Measurements from ENCODE around the gene CYTH1.

Gene CYTH1

GRCh38 chr17:78696016-78696982 lies 85.8 kb downstream of the CYTH1 start:
- Histone ChIP-seq H3K9ac (ENCODE audit: low read depth, low read length) (no peak overlapping the region), H2AFZ (ENCODE audit: low read depth, low read length) (no peak overlapping the region), H3K4me2 (ENCODE audit: insufficient read depth, low read length) (no peak overlapping the region), H3K4me3 (ENCODE audit: low read depth in 1 of 2, low read length in 2 of 2) (no peak overlapping the region), H3K4me1 (ENCODE audit: insufficient read depth, low read length) (no peaks in the 10 kb centered on the region), H3K36me3 (ENCODE audit: insufficient read depth, low read length) (peaks cover 19% of the 10 kb centered on the region), H4K20me1 (ENCODE audit: insufficient read depth, low read length) (no peaks in the 10 kb centered on the region), H3K79me2 (ENCODE audit: insufficient read depth, low read length) (no peaks in the 10 kb centered on the region), H3K9me3 (ENCODE audit: insufficient read depth, low read length, severe bottlenecking) (no peaks in the 10 kb centered on the region), H3K27ac (ENCODE audit: low read length) (no peak overlapping the region), H3K27me3 (ENCODE audit: insufficient read depth, low read length, poor library complexity) (no peaks in the 10 kb centered on the region)
- TF ChIP-seq EZH2 (IDR thresholded peaks at IDR 0.05; ENCODE audit: borderline replicate concordance, low read depth, low read length, severe bottlenecking) (no peak), CTCF (IDR thresholded peaks at IDR 0.05; ENCODE audit: borderline replicate concordance, extremely low read depth, low read length, poor library complexity, severe bottlenecking) (no peak)
- ATAC-seq (ENCODE audit: insufficient read depth, low read depth) (no peak), DNase-seq (no peak)

- no peak overlapping the region for H3K27ac ChIP-seq (ENCODE audit: low read length)
- TF ChIP-seq EZH2 (IDR thresholded peaks at IDR 0.05; ENCODE audit: borderline replicate concordance, low read depth, low read length, severe bottlenecking), result no peak
- TF ChIP-seq CTCF (IDR thresholded peaks at IDR 0.05; ENCODE audit: borderline replicate concordance, extremely low read depth, low read length, poor library complexity, severe bottlenecking), result no peak
- H3K79me2 ChIP-seq (ENCODE audit: insufficient read depth, low read length), result no peaks in the 10 kb centered on the region
- no peak for DNase-seq
- H3K9me3 ChIP-seq (ENCODE audit: insufficient read depth, low read length, severe bottlenecking), result no peaks in the 10 kb centered on the region
- no peak overlapping the region for H3K4me2 ChIP-seq (ENCODE audit: insufficient read depth, low read length)
- H4K20me1 ChIP-seq (ENCODE audit: insufficient read depth, low read length), result no peaks in the 10 kb centered on the region
- no peak overlapping the region for H2AFZ ChIP-seq (ENCODE audit: low read depth, low read length)
- ATAC-seq (ENCODE audit: insufficient read depth, low read depth), result no peak
- H3K4me3 ChIP-seq (ENCODE audit: low read depth in 1 of 2, low read length in 2 of 2), result no peak overlapping the region
- H3K27me3 ChIP-seq (ENCODE audit: insufficient read depth, low read length, poor library complexity), result no peaks in the 10 kb centered on the region
- H3K4me1 ChIP-seq (ENCODE audit: insufficient read depth, low read length), result no peaks in the 10 kb centered on the region
- H3K36me3 ChIP-seq (ENCODE audit: insufficient read depth, low read length), result peaks cover 15% of the 10 kb centered on the region
- no peak overlapping the region for H3K9ac ChIP-seq (ENCODE audit: low read depth, low read length)
Observed at GRCh38 chr17:78694805-78695531, 87.1 kb downstream of the CYTH1 start.

- H3K9me3 ChIP-seq (ENCODE audit: insufficient read depth, low read length, severe bottlenecking), result no peaks in the 10 kb centered on the region
- H3K79me2 ChIP-seq (ENCODE audit: insufficient read depth, low read length), result no peaks in the 10 kb centered on the region
- no peak overlapping the region for H2AFZ ChIP-seq (ENCODE audit: low read depth, low read length)
- no peak overlapping the region for H3K27ac ChIP-seq (ENCODE audit: low read length)
- H3K4me2 ChIP-seq (ENCODE audit: insufficient read depth, low read length), result no peak overlapping the region
- no peaks in the 10 kb centered on the region for H3K27me3 ChIP-seq (ENCODE audit: insufficient read depth, low read length, poor library complexity)
- H4K20me1 ChIP-seq (ENCODE audit: insufficient read depth, low read length), result no peaks in the 10 kb centered on the region
- no peak overlapping the region for H3K9ac ChIP-seq (ENCODE audit: low read depth, low read length)
- H3K36me3 ChIP-seq (ENCODE audit: insufficient read depth, low read length), result peaks cover 13% of the 10 kb centered on the region
- no peak overlapping the region for H3K4me3 ChIP-seq (ENCODE audit: low read depth in 1 of 2, low read length in 2 of 2)
- H3K4me1 ChIP-seq (ENCODE audit: insufficient read depth, low read length), result no peaks in the 10 kb centered on the region
- DNase-seq (no peak), ATAC-seq (ENCODE audit: insufficient read depth, low read depth) (no peak)
- TF ChIP-seq EZH2 (IDR thresholded peaks at IDR 0.05; ENCODE audit: borderline replicate concordance, low read depth, low read length, severe bottlenecking) (no peak), CTCF (IDR thresholded peaks at IDR 0.05; ENCODE audit: borderline replicate concordance, extremely low read depth, low read length, poor library complexity, severe bottlenecking) (no peak)
Observed at GRCh38 chr17:78693346-78694083, 88.6 kb downstream of the CYTH1 start.

Measured in DND-41 (cell line).